ENCODE data around the gene AIMP1.
"Not testable (repeated sequence)": the region's sequence is repeated elsewhere in the genome, so short reads cannot be mapped to it uniquely, and the experiment has no call there.

Gene AIMP1

GRCh38 chr4:106353786-106354185 is 37.4 kb downstream of the AIMP1 start:
- no peak for DNase-seq

GRCh38 chr4:106355193-106355592 is 38.8 kb downstream of the AIMP1 start:
- no peak for DNase-seq

GRCh38 chr4:106358899-106359298 is 42.5 kb downstream of the AIMP1 start:
- DNase-seq: no peak

- no peak for DNase-seq
These were observed 45.9 kb downstream of the AIMP1 start for GRCh38 chr4:106362086-106362825.

GRCh38 chr4:106364282-106364681 is 47.9 kb downstream of the AIMP1 start:
- no peak for DNase-seq

- no peak for DNase-seq
These were observed 49.3 kb downstream of the AIMP1 start for GRCh38 chr4:106365613-106366012.

GRCh38 chr4:106366026-106366425 is 49.7 kb downstream of the AIMP1 start:
- DNase-seq: no peak

GRCh38 chr4:106367072-106367471 is 50.7 kb downstream of the AIMP1 start:
- no peak for DNase-seq

GRCh38 chr4:106368678-106369077 is 52.3 kb downstream of the AIMP1 start, which contains the start of gene GIMD1:
Gene GIMD1 (minus strand): TSS chr4:106368778. CDS start chr4:106367435, 1,343 bp downstream.
- DNase-seq: no peak

- DNase-seq: no peak
These were observed 53.2 kb downstream of the AIMP1 start for GRCh38 chr4:106369456-106370060.

- DNase-seq: no peak
These were observed 53.9 kb downstream of the AIMP1 start for GRCh38 chr4:106370214-106370613.

GRCh38 chr4:106371161-106371560 is 54.8 kb downstream of the AIMP1 start:
- no peak for DNase-seq

GRCh38 chr4:106373026-106373425 is 56.7 kb downstream of the AIMP1 start:
- DNase-seq: no peak

- DNase-seq: no peak
These were observed 63.8 kb downstream of the AIMP1 start for GRCh38 chr4:106380179-106380578.

- no peak for DNase-seq
These were observed 68.5 kb downstream of the AIMP1 start for GRCh38 chr4:106384878-106385277.

- no peak for DNase-seq
These were observed 69.6 kb downstream of the AIMP1 start for GRCh38 chr4:106385853-106386393.

- DNase-seq: no peak
These were observed 79.2 kb downstream of the AIMP1 start for GRCh38 chr4:106395582-106395981.

GRCh38 chr4:106398898-106399297 is 82.5 kb downstream of the AIMP1 start:
- not testable (repeated sequence) for DNase-seq
